ENCODE measurements around the gene ADGRD1.

The ADGRD1 gene

DNA sequence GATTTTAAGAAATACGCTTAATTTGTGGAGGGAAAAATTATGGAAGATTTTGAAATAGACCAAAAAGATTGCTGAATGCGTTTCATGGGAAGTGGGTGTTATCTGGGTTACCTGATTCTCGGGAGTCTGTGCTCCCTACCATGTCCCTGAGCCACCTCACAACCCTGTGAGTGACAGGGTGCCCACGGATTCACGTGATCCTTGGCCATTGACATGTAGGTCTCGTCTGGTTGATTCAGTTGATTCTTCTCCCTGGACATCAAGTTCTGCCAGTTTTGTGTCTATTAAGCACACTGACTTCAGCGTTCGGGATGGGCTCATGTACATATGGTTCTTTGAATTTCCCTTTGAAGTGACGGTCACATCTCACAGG lies 101.4 kb downstream of the ADGRD1 start:
- Histone ChIP-seq H2AFZ (ENCODE audit: low read length) (no peak overlapping the region), H3K9me2 (ENCODE audit: low read depth, low read length) (no peaks in the 10 kb centered on the region), H3K4me1 (ENCODE audit: insufficient read depth, low read length, severe bottlenecking) (no peaks in the 10 kb centered on the region), H3K9me3 (ENCODE audit: low read length) (no peaks in the 10 kb centered on the region), H3F3A (ENCODE audit: insufficient read depth, low read length) (no peaks in the 10 kb centered on the region), H4K20me1 (ENCODE audit: insufficient read depth, low read length) (no peaks in the 10 kb centered on the region), H3K9ac (ENCODE audit: low read length) (no peak overlapping the region), H3K27ac (ENCODE audit: low read depth, low read length, poor library complexity, severe bottlenecking) (no peak overlapping the region), H3K79me2 (ENCODE audit: insufficient read depth, low read length) (no peaks in the 10 kb centered on the region), H3K4me2 (ENCODE audit: low read length) (no peak overlapping the region), H3K4me3 (ENCODE audit: low read depth, low read length, poor library complexity, severe bottlenecking) (no peak overlapping the region), H3K27me3 (ENCODE audit: insufficient read depth, low read length) (no peaks in the 10 kb centered on the region), H3K36me3 (ENCODE audit: insufficient read depth, low read length) (no peaks in the 10 kb centered on the region)
- TF ChIP-seq EZH2 (IDR thresholded peaks at IDR 0.05; ENCODE audit: borderline replicate concordance, low read length) = no peak
- TF ChIP-seq, protein P1, sequence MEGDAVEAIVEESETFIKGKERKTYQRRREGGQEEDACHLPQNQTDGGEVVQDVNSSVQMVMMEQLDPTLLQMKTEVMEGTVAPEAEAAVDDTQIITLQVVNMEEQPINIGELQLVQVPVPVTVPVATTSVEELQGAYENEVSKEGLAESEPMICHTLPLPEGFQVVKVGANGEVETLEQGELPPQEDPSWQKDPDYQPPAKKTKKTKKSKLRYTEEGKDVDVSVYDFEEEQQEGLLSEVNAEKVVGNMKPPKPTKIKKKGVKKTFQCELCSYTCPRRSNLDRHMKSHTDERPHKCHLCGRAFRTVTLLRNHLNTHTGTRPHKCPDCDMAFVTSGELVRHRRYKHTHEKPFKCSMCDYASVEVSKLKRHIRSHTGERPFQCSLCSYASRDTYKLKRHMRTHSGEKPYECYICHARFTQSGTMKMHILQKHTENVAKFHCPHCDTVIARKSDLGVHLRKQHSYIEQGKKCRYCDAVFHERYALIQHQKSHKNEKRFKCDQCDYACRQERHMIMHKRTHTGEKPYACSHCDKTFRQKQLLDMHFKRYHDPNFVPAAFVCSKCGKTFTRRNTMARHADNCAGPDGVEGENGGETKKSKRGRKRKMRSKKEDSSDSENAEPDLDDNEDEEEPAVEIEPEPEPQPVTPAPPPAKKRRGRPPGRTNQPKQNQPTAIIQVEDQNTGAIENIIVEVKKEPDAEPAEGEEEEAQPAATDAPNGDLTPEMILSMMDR (IDR thresholded peaks at IDR 0.05; ENCODE audit: low read length) = no peak

DNA sequence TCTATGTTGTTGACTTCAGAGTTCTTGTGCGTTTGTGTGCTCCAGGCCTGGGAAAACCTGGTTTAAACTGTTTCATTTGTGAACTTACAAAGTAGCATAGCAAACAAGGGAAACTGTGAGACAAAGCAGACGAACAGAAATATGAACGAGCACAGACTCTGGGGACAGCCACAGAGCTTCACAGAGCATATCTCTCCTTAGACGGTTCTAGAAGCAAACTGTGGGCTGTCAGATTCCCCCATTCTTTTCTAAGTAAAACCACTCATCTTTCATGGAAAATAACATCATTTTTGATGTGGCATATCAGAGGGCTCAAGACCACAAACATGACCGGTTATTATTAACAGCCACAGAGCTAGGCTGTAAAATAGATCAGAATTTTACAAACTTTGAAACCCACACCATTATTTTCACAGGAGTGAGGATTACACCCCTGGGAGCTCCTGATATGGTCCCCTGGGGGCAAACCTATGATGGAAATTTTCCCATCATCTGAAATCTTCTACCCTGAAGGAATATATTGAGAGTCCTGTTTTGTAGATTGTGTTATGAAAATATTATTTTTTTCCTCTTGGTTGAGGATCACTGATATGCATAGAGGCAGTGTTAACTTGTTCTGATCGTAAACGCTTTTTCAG lies 102.0 kb downstream of the ADGRD1 start:
- Histone ChIP-seq H3K9ac (ENCODE audit: low read length) (no peak overlapping the region), H3K27ac (ENCODE audit: low read depth, low read length, poor library complexity, severe bottlenecking) (no peak overlapping the region), H4K20me1 (ENCODE audit: insufficient read depth, low read length) (no peaks in the 10 kb centered on the region), H3K79me2 (ENCODE audit: insufficient read depth, low read length) (no peaks in the 10 kb centered on the region), H3K4me3 (ENCODE audit: low read depth, low read length, poor library complexity, severe bottlenecking) (no peak overlapping the region), H2AFZ (ENCODE audit: low read length) (no peak overlapping the region), H3F3A (ENCODE audit: insufficient read depth, low read length) (no peaks in the 10 kb centered on the region), H3K4me2 (ENCODE audit: low read length) (no peak overlapping the region), H3K36me3 (ENCODE audit: insufficient read depth, low read length) (no peaks in the 10 kb centered on the region), H3K27me3 (ENCODE audit: insufficient read depth, low read length) (no peaks in the 10 kb centered on the region), H3K9me3 (ENCODE audit: low read length) (no peaks in the 10 kb centered on the region), H3K9me2 (ENCODE audit: low read depth, low read length) (no peaks in the 10 kb centered on the region), H3K4me1 (ENCODE audit: insufficient read depth, low read length, severe bottlenecking) (no peaks in the 10 kb centered on the region)
- TF ChIP-seq EZH2 (IDR thresholded peaks at IDR 0.05; ENCODE audit: borderline replicate concordance, low read length) = no peak
- TF ChIP-seq, protein P1 (IDR thresholded peaks at IDR 0.05; ENCODE audit: low read length) = no peak

DNA sequence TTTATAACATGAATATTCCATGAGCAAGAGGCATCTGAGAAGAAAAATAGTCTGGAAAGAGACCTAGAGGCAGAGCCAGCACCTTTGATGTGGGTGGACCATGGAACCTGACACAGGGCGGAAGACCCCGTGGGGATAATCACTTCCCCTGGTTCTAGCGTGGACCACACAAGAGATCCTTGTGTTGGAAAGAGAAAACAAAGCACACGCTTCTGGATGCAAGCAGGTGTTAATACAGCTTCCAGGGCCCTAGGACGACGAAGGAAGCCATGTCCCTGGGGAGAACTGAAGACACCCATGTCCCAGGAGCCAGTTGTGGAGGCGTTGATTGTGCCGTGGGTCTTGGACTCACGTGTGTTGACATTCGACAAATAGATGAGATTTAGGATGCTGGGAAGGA lies 102.9 kb downstream of the ADGRD1 start:
- no peaks in the 10 kb centered on the region for H3K4me1 ChIP-seq (ENCODE audit: insufficient read depth, low read length, severe bottlenecking)
- H3K36me3 ChIP-seq (ENCODE audit: insufficient read depth, low read length) = no peaks in the 10 kb centered on the region
- no peak overlapping the region for H3K4me2 ChIP-seq (ENCODE audit: low read length)
- H3K9me3 ChIP-seq (ENCODE audit: low read length) = no peaks in the 10 kb centered on the region
- no peak overlapping the region for H3K9ac ChIP-seq (ENCODE audit: low read length)
- no peaks in the 10 kb centered on the region for H3K9me2 ChIP-seq (ENCODE audit: low read depth, low read length)
- H3K79me2 ChIP-seq (ENCODE audit: insufficient read depth, low read length) = no peaks in the 10 kb centered on the region
- no peak overlapping the region for H3K4me3 ChIP-seq (ENCODE audit: low read depth, low read length, poor library complexity, severe bottlenecking)
- H3K27ac ChIP-seq (ENCODE audit: low read depth, low read length, poor library complexity, severe bottlenecking) = no peak overlapping the region
- no peaks in the 10 kb centered on the region for H3F3A ChIP-seq (ENCODE audit: insufficient read depth, low read length)
- no peaks in the 10 kb centered on the region for H3K27me3 ChIP-seq (ENCODE audit: insufficient read depth, low read length)
- no peak overlapping the region for H2AFZ ChIP-seq (ENCODE audit: low read length)
- TF ChIP-seq EZH2 (IDR thresholded peaks at IDR 0.05; ENCODE audit: borderline replicate concordance, low read length) = no peak
- TF ChIP-seq, protein P1 (IDR thresholded peaks at IDR 0.05; ENCODE audit: low read length) = no peak
- no peaks in the 10 kb centered on the region for H4K20me1 ChIP-seq (ENCODE audit: insufficient read depth, low read length)

All from OCI-LY1 (cell line).